Activated CD8-positive, alpha-beta memory T cell treated with anti-CD3 and anti-CD28 coated beads for 36 hours (primary cell): ENCODE results near the gene CSKMT. TPM values are rescaled to one million over a fixed set of nuclear protein-coding genes. Genes with fewer than 3 reads are reported as not detected.

Source experiments
- CTCF ChIA-PET: fragments of 350-600 bp; sonication (Branson Sonifier 250); formaldehyde crosslinking; loops from one replicate; lab custom pipeline; 2021; ENCODE audit warnings: antibody characterized with exemption; lab: Charles Lee
- POLR2A ChIA-PET: fragments of 350-600 bp; sonication (Branson Sonifier 250); formaldehyde crosslinking; loops from one replicate; lab custom pipeline; 2021; ENCODE audit warnings: antibody characterized with exemption; lab: Charles Lee
- total RNA-seq, 2 experiments: library from RNA; stranded (reverse); gene quantifications; one replicate each; pipeline ENCODE4 v1.2.3, GENCODE V29; 2021

The CSKMT gene
- total RNA-seq, 2 experiments from 2014 or later, result 46.9 to 51.0 TPM

DNA sequence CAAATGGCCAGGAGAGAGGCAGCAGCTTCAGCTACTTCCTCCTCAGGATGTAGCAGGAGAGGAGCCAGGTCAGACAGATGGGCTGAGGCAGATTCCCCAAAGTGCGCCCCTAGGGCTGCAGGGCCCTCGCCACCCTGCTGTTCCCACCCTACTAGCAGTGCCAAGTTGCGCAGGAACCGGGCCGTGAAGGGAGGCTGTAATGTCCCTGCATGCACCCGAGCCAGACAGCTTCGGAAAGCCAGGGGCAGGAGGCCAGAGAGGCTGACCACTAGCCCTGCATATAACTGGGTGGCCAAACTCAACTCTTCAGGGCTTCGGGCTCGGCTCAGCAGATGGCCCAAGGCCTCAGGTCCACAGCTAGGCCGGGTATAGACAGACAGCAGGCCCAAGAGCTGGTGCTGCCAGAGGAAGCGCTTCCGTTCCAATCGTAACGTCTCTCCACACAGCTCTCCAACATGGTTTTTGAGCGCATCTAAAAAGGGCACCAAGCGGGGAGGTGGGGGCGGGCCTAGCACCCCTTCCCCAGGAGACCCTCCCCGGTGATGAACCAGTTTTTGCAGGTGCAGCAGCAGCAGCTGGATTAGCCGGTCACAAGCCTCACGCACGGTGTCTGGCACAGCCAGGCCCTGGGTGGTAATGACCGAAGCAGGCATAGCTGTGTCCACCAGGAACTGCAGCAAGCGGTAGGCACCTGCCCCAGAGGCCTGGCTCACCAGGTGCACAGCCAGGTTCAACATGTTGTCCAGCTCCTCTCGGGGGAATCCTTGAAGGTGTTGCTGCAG lies 16.7 kb upstream of the CSKMT start:
- ChIA-PET POLR2A (interaction anchor here (0.6 to 5.1 kb wide), 2 partner anchors 18 to 54 kb away, joined by 3 to 45 read pairs; partner anchors contain the start of genes C11orf98 and CSKMT), CTCF (interaction anchor here (0.9 to 2.1 kb wide), 4 partner anchors 9 to 57 kb away, joined by 3 to 6 read pairs (median 4); partner anchors contain the start of gene TUT1)

DNA sequence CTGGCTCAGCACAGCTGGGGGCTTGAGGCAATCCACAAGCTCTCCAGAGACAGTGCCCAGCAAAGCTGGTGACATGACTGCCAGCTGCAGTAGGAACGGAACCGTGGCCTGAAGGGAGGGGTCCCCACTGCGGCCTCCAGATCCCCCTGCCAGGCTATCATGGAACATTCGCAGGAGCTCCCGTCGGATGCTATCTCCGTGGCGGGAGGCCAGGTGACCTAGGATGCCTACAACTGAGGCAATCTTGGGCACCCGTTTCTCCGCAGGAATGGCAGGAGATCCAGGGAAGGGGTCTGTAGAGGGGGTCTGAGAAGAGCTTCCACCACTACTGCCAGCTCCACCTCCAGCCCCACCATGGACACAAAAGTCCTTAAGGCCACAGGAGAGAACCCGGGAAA lies 16.1 kb upstream of the CSKMT start:
- POLR2A ChIA-PET, result interaction anchor here (0.6 to 5.1 kb wide), 2 partner anchors 17 to 53 kb away, joined by 3 to 45 read pairs; partner anchors contain the start of genes C11orf98 and CSKMT
- CTCF ChIA-PET, result interaction anchor here (1.3 to 2.1 kb wide), 3 partner anchors 37 to 57 kb away, joined by 4 to 6 read pairs (median 5); partner anchors contain the start of gene TUT1

DNA sequence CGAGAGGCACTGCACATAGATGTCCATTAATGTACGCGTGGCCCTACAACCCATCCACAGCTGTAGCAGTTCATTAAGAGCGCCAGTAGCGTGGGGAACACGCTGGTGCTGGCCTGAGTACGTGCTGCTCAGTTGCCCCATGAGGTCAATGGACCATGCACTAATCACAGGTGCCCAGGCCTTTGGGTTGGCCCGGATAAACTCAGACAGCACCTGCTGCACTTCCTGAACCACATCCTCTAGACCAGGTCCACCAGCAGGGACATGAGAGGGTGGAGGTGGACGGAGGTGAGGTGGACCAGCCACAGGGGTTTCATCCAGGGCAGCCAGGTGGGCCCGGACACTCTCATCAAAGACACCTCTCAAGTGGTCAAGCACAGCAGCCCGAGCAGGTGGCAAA lies 15.6 kb upstream of the CSKMT start:
- CTCF ChIA-PET, result interaction anchor here (1.3 to 2.1 kb wide), 3 partner anchors 38 to 58 kb away, joined by 4 to 6 read pairs (median 5); partner anchors contain the start of gene TUT1
- POLR2A ChIA-PET, result interaction anchor here (5.1 kb wide), 1 partner anchor 17 kb away, joined by 45 read pairs; the partner anchor contains the start of genes C11orf98 and CSKMT

DNA sequence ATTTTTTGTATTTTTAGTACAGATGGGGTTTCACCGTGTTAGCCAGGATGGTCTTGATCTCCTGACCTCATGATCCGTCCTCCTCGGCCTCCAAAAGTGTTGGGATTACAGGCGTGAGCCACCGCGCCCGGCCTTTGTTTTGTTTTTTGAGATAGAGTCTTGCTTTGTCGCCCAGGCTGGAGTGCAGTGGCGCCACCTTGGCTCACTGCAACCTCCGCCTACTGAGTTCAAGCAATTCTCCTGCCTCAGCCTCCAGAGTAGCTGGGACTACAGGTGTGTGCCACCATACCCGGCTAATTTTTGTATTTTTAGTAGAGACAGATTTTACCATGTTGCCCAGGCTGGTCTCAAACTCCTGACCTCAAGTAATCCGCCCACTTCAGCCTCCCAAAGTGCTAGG lies 14.8 kb upstream of the CSKMT start:
- ChIA-PET POLR2A (interaction anchor here (5.1 kb wide), 1 partner anchor 16 kb away, joined by 45 read pairs; the partner anchor contains the start of genes C11orf98 and CSKMT), CTCF (interaction anchor here (0.6 to 1.6 kb wide), 3 partner anchors 15 to 57 kb away, joined by 3 to 5 read pairs (median 3); partner anchors contain the start of genes C11orf98, CSKMT, LBHD1 and UQCC3)

DNA sequence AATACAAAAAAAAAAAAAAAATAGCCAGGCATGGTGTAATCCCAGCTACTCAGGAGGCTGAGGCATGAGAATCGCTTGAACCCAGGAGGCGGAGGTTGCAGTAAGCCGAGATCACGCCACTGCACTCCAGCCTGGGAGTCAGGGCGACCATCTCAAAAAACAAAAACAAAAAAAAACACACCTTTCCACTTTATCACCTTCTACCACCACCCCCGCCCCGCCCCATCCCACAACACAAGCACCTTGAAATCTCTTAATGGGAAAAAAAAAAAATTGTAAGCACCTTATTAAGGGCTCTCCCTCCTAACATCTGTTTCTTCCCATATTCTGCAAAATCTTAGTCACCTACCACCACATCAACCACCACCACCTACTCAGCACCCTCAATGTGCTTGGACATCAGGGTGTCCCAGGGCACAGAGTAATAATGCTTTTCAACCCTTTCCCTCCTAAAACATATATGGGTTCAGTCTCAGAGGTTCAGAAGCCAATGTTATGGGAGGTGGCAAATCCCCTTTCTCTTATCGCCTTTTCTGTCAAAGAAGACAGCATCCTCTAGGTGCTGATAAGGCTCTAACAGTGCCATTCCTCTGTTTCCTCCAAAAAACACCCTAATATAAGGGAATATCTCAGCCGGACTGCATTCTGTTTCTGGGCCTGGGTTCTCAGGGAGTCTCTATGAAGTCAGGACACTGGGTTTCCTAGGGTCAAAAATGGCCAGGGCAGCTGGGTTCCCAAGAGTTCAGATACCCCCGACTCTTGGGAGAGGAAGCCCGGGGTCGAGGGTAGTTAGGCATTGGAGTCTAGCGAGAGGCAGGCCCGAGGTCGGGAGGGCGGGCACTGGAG lies 12.7 kb upstream of the CSKMT start:
- CTCF ChIA-PET, result interaction anchor here (0.8 to 1.0 kb wide), 5 partner anchors 11 to 60 kb away, joined by 3 to 8 read pairs (median 3); partner anchors contain the start of genes B3GAT3, C11orf98 and CSKMT
- POLR2A ChIA-PET, result interaction anchor here (1.0 to 1.4 kb wide), 7 partner anchors 10 to 225 kb away, joined by 4 to 19 read pairs (median 5); partner anchors contain the start of genes B3GAT3, C11orf98, CSKMT and LBHD1

DNA sequence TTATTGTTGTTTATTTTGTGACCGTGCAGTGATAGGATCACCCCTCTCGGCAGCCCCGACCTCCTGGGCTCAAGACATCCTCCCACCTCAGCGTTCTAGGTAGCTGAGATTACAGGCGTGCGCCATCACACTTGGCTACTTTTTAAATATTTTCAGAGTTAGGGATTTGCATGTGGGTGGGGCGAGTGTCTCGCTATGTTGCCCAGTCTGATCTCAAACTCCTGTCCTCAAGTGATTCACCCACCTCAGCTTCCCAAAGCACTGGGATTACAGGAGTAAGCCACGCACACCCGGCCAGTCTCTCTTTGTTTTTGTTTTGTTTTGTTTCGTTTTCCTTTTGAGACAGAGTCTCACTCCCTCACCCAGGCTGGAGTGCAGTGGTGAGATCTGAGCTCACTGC lies 10.8 kb upstream of the CSKMT start:
- ChIA-PET POLR2A (interaction anchor here (0.6 to 1.3 kb wide), 3 partner anchors 13 to 686 kb away, joined by 3 to 5 read pairs (median 4); no protein-coding TSS in a partner anchor), CTCF (interaction anchor here (0.6 to 0.9 kb wide), 2 partner anchors 19 to 43 kb away, joined by 3 to 4 read pairs; no protein-coding TSS in a partner anchor)

DNA sequence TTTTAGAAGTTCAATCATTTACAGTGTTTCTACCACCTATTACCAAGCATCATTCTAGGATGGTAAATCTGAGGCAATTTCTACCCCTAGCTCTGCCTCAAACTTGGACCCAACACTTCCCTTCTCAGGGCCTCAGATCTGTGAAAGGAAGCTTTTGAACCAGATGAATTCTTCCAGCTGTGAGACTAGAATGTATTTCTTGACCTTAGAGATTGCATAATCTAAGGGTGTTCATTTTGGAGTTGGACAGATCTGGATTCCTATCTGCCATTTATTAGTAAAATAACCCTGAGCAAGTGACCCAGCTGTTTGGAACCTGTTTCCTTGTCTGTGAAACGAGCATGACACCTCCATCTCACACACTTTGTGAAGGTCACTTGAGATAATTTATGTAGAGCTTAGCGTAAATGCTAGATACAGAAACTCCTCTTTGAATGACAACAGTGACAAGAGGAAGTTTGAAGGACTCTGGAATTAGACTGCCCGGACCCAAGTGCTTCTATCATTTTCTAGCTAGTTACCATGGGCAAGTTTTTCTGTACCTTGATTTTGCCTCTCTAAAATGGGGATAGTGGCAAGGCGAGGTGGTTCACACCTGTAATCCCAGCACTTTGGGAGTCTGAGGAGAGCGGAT lies 8.2 kb upstream of the CSKMT start:
- POLR2A ChIA-PET, result interaction anchor here (0.5 to 2.4 kb wide), 2 partner anchors 8 to 11 kb away, joined by 3 to 12 read pairs; partner anchors contain the start of genes C11orf98 and CSKMT
- CTCF ChIA-PET, result interaction anchor here (0.9 to 1.2 kb wide), 2 partner anchors 9 to 12 kb away, joined by 3 read pairs; no protein-coding TSS in a partner anchor

DNA sequence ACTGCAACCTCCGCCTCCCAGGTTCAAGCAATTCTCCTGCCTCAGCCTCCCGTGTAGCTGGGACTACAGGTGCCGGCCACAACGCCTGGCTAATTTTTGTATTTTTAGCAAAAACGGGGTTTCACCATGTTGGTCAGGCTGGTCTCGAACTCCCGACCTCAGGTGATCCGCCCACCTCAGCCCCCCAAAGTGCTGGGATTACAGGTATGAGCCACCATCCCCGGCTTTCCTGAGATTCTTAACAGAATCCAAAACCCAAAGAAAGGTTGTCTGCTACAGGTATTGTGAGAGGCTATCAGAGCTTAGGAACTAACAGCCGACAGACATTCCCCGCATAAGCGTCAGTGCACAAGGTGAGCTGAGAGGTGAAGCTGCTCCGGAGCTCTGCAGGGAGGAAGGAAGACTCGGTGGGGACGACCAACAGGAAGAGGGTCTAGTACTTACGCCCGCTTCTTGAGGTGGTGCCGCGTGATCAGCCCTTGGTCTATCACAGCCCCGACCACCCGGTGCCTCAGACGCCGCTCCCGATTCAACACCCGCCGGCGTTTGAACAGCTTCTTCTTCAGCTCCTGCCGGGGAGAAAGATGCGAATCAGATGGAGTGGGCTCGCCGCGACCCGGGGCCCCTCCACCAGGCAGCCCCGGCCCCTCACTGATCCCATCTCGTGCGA lies 572 bp upstream of the CSKMT start:
- CTCF ChIA-PET, result interaction anchor here (0.6 to 2.0 kb wide), 14 partner anchors 9 to 240 kb away, joined by 3 to 10 read pairs (median 4); partner anchors contain the start of genes B3GAT3, GANAB, INTS5 and TUT1

DNA sequence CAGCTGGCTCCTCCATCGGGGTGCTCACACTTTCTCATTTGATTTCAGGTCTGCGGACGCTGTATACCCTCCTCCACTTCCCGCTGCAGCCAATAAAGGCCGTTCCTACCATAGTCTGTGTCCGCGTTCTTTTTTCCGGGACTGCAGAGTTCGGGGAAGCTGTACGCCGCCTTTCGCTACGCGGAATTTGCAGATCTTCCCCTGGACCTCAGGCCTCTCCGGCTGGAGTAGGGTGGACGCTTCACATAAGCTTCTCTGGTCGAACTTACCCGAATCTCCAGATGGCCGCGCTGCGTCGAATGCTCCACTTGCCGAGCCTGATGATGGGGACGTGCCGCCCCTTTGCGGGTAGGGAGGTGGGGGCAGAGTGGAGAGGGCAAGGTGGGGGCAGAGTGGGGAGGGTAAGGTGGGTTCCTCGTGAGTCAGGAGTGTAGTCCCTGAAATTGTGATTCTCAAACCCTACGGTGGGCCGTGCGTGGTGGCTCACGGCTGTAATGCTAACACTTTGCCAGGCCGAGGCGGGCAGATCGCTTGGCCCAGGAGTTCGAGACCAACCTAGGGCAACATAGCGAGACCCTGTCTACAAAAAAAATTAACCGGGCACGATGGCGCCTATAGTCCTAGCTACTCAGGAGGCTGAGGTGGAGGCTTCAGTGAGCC lies 617 bp downstream of the CSKMT start:
- ChIA-PET CTCF (interaction anchor here (0.6 to 2.0 kb wide), 12 partner anchors 8 to 241 kb away, joined by 3 to 10 read pairs (median 4); partner anchors contain the start of genes B3GAT3, GANAB, INTS5 and TUT1), POLR2A (interaction anchor here (0.7 to 4.0 kb wide), 29 partner anchors 8 to 190 kb away, joined by 3 to 45 read pairs (median 5); partner anchors contain the start of genes B3GAT3, EEF1G, EML3 and GANAB)

More for the DNA sequence above, 572 bp upstream of the CSKMT start:
- POLR2A ChIA-PET, result interaction anchor here (0.5 to 4.0 kb wide), 34 partner anchors 9 to 997 kb away, joined by 3 to 45 read pairs (median 5); partner anchors contain the start of genes B3GAT3, EEF1G, EML3 and GANAB

DNA sequence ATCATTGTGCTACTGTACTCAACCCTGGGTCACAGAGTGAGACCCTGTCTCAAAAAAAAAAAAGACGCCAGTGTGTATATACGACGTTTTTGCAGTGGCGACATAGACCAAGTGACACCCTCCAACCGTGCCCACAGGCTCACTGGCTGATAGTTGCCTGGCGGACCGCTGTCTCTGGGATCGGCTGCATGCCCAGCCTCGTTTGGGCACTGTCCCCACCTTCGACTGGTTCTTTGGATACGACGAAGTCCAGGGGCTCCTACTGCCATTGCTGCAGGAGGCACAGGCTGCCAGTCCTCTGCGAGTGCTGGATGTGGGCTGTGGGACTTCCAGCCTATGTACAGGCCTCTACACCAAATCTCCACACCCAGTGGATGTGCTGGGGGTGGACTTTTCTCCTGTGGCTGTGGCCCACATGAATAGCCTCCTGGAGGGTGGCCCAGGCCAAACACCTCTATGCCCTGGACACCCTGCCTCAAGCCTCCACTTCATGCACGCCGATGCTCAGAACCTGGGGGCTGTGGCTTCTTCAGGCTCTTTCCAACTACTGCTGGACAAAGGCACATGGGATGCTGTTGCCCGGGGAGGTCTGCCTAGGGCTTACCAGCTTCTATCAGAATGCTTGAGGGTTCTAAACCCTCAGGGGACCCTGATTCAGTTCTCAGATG lies 1.3 kb downstream of the CSKMT start:
- CTCF ChIA-PET, result interaction anchor here (1.0 to 2.0 kb wide), 5 partner anchors 12 to 75 kb away, joined by 3 to 10 read pairs (median 8); partner anchors contain the start of genes GANAB, INTS5, TUT1 and UBXN1
- POLR2A ChIA-PET, result interaction anchor here (0.5 to 4.0 kb wide), 11 partner anchors 19 to 177 kb away, joined by 3 to 45 read pairs (median 7); partner anchors contain the start of genes B3GAT3, EEF1G, EML3 and GANAB

DNA sequence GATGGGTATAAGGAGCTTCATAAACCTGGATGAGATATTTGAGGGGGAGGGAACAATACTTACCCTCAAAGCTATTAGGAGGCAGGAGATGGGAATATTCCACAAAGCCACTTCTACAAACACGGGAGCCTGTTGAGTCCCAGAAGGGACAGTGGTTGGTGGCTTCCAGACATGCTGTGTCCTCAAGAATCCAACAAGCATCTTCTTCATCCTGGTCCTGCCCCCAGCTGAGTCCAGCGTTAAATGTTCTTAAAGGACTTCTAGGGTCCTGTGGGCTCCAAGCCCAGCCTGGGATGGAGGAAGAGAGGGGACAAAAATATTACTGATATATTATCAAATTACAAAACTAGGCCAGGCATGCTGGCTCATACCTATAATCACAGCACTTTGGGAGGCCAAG lies 2.3 kb downstream of the CSKMT start:
- ChIA-PET CTCF (interaction anchor here (0.5 to 1.6 kb wide), 4 partner anchors 56 to 243 kb away, joined by 3 to 4 read pairs (median 4); no protein-coding TSS in a partner anchor), POLR2A (interaction anchor here (1.0 to 4.0 kb wide), 3 partner anchors 20 to 76 kb away, joined by 3 to 45 read pairs (median 5); partner anchors contain the start of genes GANAB, MTA2 and TUT1)

DNA sequence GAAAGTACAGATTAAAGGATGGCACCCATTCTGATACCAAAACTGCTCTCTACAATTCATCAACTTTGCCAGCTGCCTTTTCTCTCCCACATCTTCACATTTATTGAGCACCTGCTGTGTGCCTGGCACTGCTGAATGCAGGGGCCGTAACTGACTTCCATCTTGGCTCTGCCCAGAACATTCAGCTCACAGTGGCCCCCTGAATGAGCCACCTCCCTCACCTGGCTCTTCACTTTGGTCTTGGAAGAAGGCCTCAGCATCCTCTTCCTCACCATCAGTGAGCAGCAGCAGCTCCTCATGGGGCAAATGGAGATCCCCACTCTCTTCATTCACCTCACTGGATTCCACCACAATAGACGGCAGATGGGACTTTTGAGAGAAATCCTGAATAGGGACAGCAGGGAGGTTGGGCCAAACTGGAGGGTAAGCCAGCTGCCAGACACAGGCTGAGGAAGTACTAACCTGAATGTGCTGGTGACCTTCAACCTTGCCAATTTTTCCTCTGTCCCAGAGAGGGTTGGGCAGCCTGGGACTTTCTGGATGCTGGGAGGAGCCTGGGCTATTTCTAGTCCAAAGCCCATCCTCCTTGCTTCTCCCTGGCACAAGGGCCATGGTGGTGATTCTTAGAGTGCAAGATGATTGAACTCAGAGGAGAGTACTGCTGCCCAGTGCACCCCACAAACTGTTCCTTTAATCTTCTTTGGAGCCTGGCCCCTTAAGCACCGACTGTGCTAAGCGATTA lies 4.5 kb downstream of the CSKMT start:
- CTCF ChIA-PET, result interaction anchor here (1.0 to 1.6 kb wide), 4 partner anchors 11 to 117 kb away, joined by 3 to 8 read pairs (median 4); partner anchors contain the start of gene INTS5
- POLR2A ChIA-PET, result interaction anchor here (1.0 to 1.2 kb wide), 2 partner anchors 17 to 34 kb away, joined by 3 to 4 read pairs; partner anchors contain the start of gene INTS5

DNA sequence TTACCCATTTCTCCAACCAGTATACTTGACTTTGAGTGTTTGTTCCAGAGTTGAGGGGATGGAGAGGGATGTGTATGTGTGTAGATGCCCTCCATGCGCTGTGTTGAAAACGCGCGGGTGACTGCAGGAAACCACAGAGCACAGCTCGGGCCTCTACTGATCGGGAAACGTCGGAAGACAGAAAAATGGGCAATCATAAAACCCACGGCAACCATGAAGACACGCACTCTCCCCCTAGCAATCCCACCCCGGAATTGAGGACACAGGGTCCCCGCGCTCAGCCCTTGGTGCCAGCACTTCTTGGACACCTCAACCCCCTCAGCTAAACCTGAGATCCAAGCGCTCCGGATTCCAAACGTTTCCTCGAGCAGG lies 6.1 kb downstream of the CSKMT start:
- POLR2A ChIA-PET, result interaction anchor here (0.7 to 2.5 kb wide), 16 partner anchors 8 to 184 kb away, joined by 3 to 29 read pairs (median 6); partner anchors contain the start of genes GANAB, HNRNPUL2, INTS5 and MTA2
- CTCF ChIA-PET, result interaction anchor here (0.6 to 1.7 kb wide), 6 partner anchors 21 to 232 kb away, joined by 3 to 4 read pairs (median 3); partner anchors contain the start of gene TMEM179B
